Esophagus muscularis mucosa (tissue), 3 donors: ENCODE data around the gene MAP2K5.

Experiments used
- POLR2A ChIP-seq: fragments of 450-650 bp; IDR thresholded peaks from one replicate; pipeline ENCODE4 v1.6.1; 2017; ENCODE audit warnings: antibody characterized with exemption, moderate library complexity, mild to moderate bottlenecking, low read depth
- TF ChIP-seq, protein P1 (sequence below), 3 experiments: fragments of 200-600 bp in 2 of 3; fragments of 450-650 bp in 1 of 3; sonication (generic) in 2 of 3; IDR thresholded peaks; one replicate each; pipeline ENCODE4 v1.5.1; 2017 to 2019; ENCODE audit warnings: antibody characterized with exemption in 3 of 3, mild to moderate bottlenecking in 2 of 3, moderate library complexity in 1 of 3

DNA sequence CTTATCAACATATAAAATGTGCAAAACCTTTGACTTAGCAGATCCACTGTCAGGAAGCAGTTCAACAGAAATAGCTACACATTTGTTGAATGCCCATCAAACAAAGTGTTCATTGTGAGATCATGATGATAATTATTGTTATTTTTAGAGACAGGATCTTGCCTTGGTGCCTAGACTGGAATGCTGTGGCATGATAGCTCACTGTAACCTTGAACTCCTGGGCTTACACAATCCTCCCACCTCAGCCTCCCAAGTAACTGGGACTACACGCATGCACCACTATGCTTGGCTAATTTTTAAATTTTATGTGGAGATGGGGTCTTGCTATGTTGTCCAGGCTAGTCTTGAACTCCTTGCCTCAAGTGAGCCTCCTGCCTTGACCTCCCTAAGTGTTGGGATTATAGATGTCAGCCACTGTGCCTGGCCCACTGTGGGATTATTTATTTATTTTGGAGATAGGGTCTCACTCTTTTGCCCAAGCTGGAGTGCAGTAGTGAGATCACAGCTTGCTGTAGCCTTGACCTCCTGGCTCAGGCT is 8.8 kb downstream of the MAP2K5 start:
- TF ChIP-seq, protein P1, sequence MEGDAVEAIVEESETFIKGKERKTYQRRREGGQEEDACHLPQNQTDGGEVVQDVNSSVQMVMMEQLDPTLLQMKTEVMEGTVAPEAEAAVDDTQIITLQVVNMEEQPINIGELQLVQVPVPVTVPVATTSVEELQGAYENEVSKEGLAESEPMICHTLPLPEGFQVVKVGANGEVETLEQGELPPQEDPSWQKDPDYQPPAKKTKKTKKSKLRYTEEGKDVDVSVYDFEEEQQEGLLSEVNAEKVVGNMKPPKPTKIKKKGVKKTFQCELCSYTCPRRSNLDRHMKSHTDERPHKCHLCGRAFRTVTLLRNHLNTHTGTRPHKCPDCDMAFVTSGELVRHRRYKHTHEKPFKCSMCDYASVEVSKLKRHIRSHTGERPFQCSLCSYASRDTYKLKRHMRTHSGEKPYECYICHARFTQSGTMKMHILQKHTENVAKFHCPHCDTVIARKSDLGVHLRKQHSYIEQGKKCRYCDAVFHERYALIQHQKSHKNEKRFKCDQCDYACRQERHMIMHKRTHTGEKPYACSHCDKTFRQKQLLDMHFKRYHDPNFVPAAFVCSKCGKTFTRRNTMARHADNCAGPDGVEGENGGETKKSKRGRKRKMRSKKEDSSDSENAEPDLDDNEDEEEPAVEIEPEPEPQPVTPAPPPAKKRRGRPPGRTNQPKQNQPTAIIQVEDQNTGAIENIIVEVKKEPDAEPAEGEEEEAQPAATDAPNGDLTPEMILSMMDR (IDR thresholded peaks at IDR 0.05) = no peak
- no peak for TF ChIP-seq POLR2A
